Ovary (tissue), 9 donors: ENCODE results near the gene PSIP1. TPM values are rescaled to one million over a fixed set of nuclear protein-coding genes. Genes with fewer than 3 reads are reported as not detected.
"Not testable (repeated sequence)": the region's sequence is repeated elsewhere in the genome, so short reads cannot be mapped to it uniquely, and the experiment has no call there.

Source experiments
- DNase-seq, 5 donors: peaks; one replicate each; pipeline ENCODE4 v3.0.0-alpha.2; 2019 to 2020
- H3K27ac ChIP-seq, 2 donors: fragments of 200-600 bp; one replicate each; pipeline versions ENCODE4 v1.5.1 to v1.8.0; 2019 to 2022
- H3K27me3 ChIP-seq: fragments of 200-600 bp; one replicate; pipeline ENCODE4 v1.8.0; 2022
- H3K36me3 ChIP-seq: fragments of 200-600 bp; sonication (generic); one replicate; pipeline ENCODE4 v1.5.1; 2019
- H3K4me1 ChIP-seq: one replicate; pipeline ENCODE4 v1.8.1; 2013; ENCODE audit warnings: mild to moderate bottlenecking, moderate library complexity; ENCODE audit not compliant: insufficient read depth
- H3K4me3 ChIP-seq: fragments of 200-600 bp; sonication (generic); one replicate; pipeline ENCODE4 v1.5.1; 2017
- H3K9me3 ChIP-seq, 2 donors: fragments of 200-600 bp in 1 of 2; sonication (generic) in 1 of 2; one replicate each; pipeline versions ENCODE4 v1.5.1 to v1.8.1; 2013 to 2019; ENCODE audit warnings: mild to moderate bottlenecking in 1 of 2, moderate library complexity in 1 of 2
- EP300 ChIP-seq: sonication (generic); formaldehyde crosslinking; IDR thresholded peaks from one replicate; pipeline ENCODE4 v1.6.1; 2017; ENCODE audit warnings: antibody characterized with exemption
- POLR2A ChIP-seq: fragments of 450-650 bp; IDR thresholded peaks from one replicate; pipeline ENCODE4 v1.6.1; 2017; ENCODE audit warnings: antibody characterized with exemption, mild to moderate bottlenecking, moderate library complexity
- WGBS, 3 donors: extraction: QIAGEN DNeasy Blood & Tissue Kit in 1 of 3; methylation state at CpG; one replicate each; pipeline versions ENCODE4 v1.1.5 to v1.1.7; 2013 to 2017; 5-methylcytosine and 5-hydroxymethylcytosine counted together
- intact Hi-C, 4 donors: fragments of 100-400 bp; cut with DNase I; formaldehyde crosslinking; loops; one replicate each; pipeline versions ENCODE4 v1.11.0 to v1.15.1; 2022 to 2023
- polyA plus RNA-seq, 2 donors: library from polyadenylated mRNA; stranded (reverse); fragments of 200-250 nt in 1 of 2; fragments of 350-450 nt in 1 of 2; fragmentation: Illumina TruSeq in 1 of 2; extraction: RNeasy Lipid Tissue Mini Kit (QIAGEN cat#74804) in 1 of 2; gene quantifications; one replicate each; pipeline ENCODE4 v1.2.3, GENCODE V29; 2013 to 2014
- total RNA-seq, 7 donors: library from RNA; depleted of rRNA in 2 of 7; stranded (reverse); fragments of >200 nt in 2 of 7; fragmentation: NEBNext Ultra II Directional in 3 of 7; extraction: Animal tissue kit (Norgen Biotek cat#: 25700) in 3 of 7; gene quantifications; one replicate each; pipeline versions ENCODE4 v1.1.0 to v1.2.4, GENCODE V29; 2016 to 2023
- TF ChIP-seq, protein P1 (sequence below), 3 donors: fragments of 450-650 bp in 2 of 3; fragments of 200-600 bp in 1 of 3; IDR thresholded peaks; one replicate each; pipeline versions ENCODE4 v1.5.1 to v1.8.0; 2016 to 2022; ENCODE audit warnings: antibody characterized with exemption in 3 of 3, mild to moderate bottlenecking in 1 of 3
- donor health status: DM: no; HTN: no; CAD: no; lungs with moderate emphysema.
- donor health status: DM: no; HTN: no; CAD: no.
- donor health status: Bipolar disorder and iron deficiency.
- donor health status: DM: yes; HTN: yes; CAD: no.
- donor health status: DM: no; HTN: no; CAD: no.
- donor health status: DM: yes; HTN: yes; CAD: no.

PSIP1 gene
- total and polyA plus RNA-seq, 9 donors: 69.5 to 104 (median 81.2) TPM

GRCh38 chr9:15529566-15530324, 19.0 kb upstream of the PSIP1 start:
- no peak for DNase-seq
- Histone ChIP-seq H3K27me3 (no peaks in the 10 kb centered on the region), H3K4me1 (no peaks in the 10 kb centered on the region), H3K27ac (no peak overlapping the region), H3K36me3 (no peaks in the 10 kb centered on the region), H3K9me3 (no peaks in the 10 kb centered on the region), H3K4me3 (no peak overlapping the region)
- TF ChIP-seq, protein P1, sequence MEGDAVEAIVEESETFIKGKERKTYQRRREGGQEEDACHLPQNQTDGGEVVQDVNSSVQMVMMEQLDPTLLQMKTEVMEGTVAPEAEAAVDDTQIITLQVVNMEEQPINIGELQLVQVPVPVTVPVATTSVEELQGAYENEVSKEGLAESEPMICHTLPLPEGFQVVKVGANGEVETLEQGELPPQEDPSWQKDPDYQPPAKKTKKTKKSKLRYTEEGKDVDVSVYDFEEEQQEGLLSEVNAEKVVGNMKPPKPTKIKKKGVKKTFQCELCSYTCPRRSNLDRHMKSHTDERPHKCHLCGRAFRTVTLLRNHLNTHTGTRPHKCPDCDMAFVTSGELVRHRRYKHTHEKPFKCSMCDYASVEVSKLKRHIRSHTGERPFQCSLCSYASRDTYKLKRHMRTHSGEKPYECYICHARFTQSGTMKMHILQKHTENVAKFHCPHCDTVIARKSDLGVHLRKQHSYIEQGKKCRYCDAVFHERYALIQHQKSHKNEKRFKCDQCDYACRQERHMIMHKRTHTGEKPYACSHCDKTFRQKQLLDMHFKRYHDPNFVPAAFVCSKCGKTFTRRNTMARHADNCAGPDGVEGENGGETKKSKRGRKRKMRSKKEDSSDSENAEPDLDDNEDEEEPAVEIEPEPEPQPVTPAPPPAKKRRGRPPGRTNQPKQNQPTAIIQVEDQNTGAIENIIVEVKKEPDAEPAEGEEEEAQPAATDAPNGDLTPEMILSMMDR (IDR thresholded peaks at IDR 0.05): no peak
- TF ChIP-seq EP300: no peak
- no peak for TF ChIP-seq POLR2A
- intact Hi-C loops: no loop called here
- WGBS, 3 donors: 63 to 73% (median 66%) methylated on average over 4 of the region's 4 CpGs

- intact Hi-C loops, H3K4me1 ChIP-seq, H3K36me3 ChIP-seq, H3K27ac ChIP-seq, H3K9me3 ChIP-seq, H3K4me3 ChIP-seq, H3K27me3 ChIP-seq, DNase-seq: not testable (repeated sequence)
- 95 to 97% (median 95%) methylated on average over 5 of the region's 5 CpGs for WGBS, 3 donors
Observed at GRCh38 chr9:15527035-15527434, 16.3 kb upstream of the PSIP1 start.

DNA sequence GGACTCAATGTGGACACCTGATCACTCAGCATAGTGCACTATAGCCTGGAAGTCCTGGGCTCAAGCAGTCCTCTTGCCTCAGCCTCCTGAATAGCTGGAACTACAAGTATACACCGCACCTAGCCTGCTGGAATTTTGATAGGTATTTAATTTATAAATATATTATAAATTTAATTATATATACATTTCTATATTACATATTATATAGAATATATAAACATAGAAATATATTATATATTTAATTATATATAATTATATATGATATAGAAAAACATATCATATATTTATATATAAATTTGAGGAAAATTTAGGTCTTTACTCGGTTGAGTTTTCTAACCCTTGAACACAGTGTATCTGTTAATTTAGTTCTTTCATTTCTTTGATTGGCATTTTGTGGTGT, 15.2 kb upstream of the PSIP1 start:
- no peaks in the 10 kb centered on the region for H3K4me1 ChIP-seq
- intact Hi-C loops: no loop called here
- DNase-seq: no peak
- H3K27me3 ChIP-seq: no peaks in the 10 kb centered on the region
- 81 to 97% (median 82%) methylated on average over 2 of the region's 2 CpGs for WGBS, 3 donors
- no peaks in the 10 kb centered on the region for H3K36me3 ChIP-seq
- no peak overlapping the region for H3K4me3 ChIP-seq
- no peaks in the 10 kb centered on the region for H3K9me3 ChIP-seq
- TF ChIP-seq, protein P1 (IDR thresholded peaks at IDR 0.05): no peak
- TF ChIP-seq EP300 (no peak), POLR2A (no peak)
- H3K27ac ChIP-seq: no peak overlapping the region

GRCh38 chr9:15524845-15525455, 14.2 kb upstream of the PSIP1 start:
- no peak for DNase-seq
- no peaks in the 10 kb centered on the region for H3K9me3 ChIP-seq
- no peak overlapping the region for H3K4me3 ChIP-seq
- no peak overlapping the region for H3K27ac ChIP-seq
- H3K27me3 ChIP-seq: no peaks in the 10 kb centered on the region
- intact Hi-C loops: no loop called here
- TF ChIP-seq EP300 (no peak), POLR2A (no peak)
- TF ChIP-seq, protein P1 (IDR thresholded peaks at IDR 0.05): no peak
- no peaks in the 10 kb centered on the region for H3K4me1 ChIP-seq
- WGBS, 3 donors: 65 to 76% (median 66%) methylated on average over 8 of the region's 8 CpGs
- H3K36me3 ChIP-seq: no peaks in the 10 kb centered on the region

- Histone ChIP-seq H3K9me3 (no peaks in the 10 kb centered on the region), H3K4me3 (no peak overlapping the region), H3K27me3 (no peaks in the 10 kb centered on the region), H3K36me3 (no peaks in the 10 kb centered on the region), H3K27ac (no peak overlapping the region), H3K4me1 (no peaks in the 10 kb centered on the region)
- 96 to 98% (median 97%) methylated on average over 3 of the region's 3 CpGs for WGBS, 3 donors
- TF ChIP-seq POLR2A (no peak), EP300 (no peak)
- TF ChIP-seq, protein P1 (IDR thresholded peaks at IDR 0.05): no peak
- intact Hi-C loops: no loop called here
- no peak for DNase-seq
Observed at GRCh38 chr9:15522130-15522755, 11.5 kb upstream of the PSIP1 start.
